ENCODE data around the gene HCN4.
"Not testable (repeated sequence)": the region's sequence is repeated elsewhere in the genome, so short reads cannot be mapped to it uniquely, and the experiment has no call there.

Gene HCN4

GRCh38 chr15:73368301-73369136 lies at the start of gene HCN4:
Gene HCN4, minus strand, starts transcription at chr15:73368958. Its CDS starts 688 bp downstream, at chr15:73368270.
- Mint-ChIP-seq H3K4me1 (no peaks in the 10 kb centered on the region), H3K36me3 (no peaks in the 10 kb centered on the region), H3K4me3 (no peak within 1 kb of the TSS), H3K27me3 (peaks cover 75% of the 10 kb centered on the region), H3K27ac (no peak within 1 kb of the TSS), H3K9me3 (no peaks in the 10 kb centered on the region)
- no peak for ATAC-seq

- no peaks in the 10 kb centered on the region for H3K36me3 Mint-ChIP-seq
- no peaks in the 10 kb centered on the region for H3K4me1 Mint-ChIP-seq
- H3K4me3 Mint-ChIP-seq, result no peak overlapping the region
- no peak overlapping the region for H3K27ac Mint-ChIP-seq
- ATAC-seq, result no peak
- H3K9me3 Mint-ChIP-seq, result no peaks in the 10 kb centered on the region
- H3K27me3 Mint-ChIP-seq, result peaks cover 27% of the 10 kb centered on the region
These were observed 46.1 kb upstream of the HCN4 start for GRCh38 chr15:73414876-73415275.

- Mint-ChIP-seq H3K9me3 (peaks cover 2% of the 10 kb centered on the region), H3K27ac (no peak overlapping the region), H3K36me3 (no peaks in the 10 kb centered on the region), H3K4me1 (no peaks in the 10 kb centered on the region), H3K27me3 (peaks cover 31% of the 10 kb centered on the region), H3K4me3 (no peak overlapping the region)
- no peak for ATAC-seq
These were observed 34.4 kb upstream of the HCN4 start for GRCh38 chr15:73403171-73403570.

GRCh38 chr15:73400222-73400621 lies 31.5 kb upstream of the HCN4 start:
- not testable (repeated sequence) for H3K9me3 Mint-ChIP-seq, H3K4me1 Mint-ChIP-seq, H3K4me3 Mint-ChIP-seq, H3K36me3 Mint-ChIP-seq, H3K27ac Mint-ChIP-seq, ATAC-seq
- peaks cover 15% of the 10 kb centered on the region for H3K27me3 Mint-ChIP-seq

GRCh38 chr15:73398861-73399260 lies 30.1 kb upstream of the HCN4 start:
- H3K36me3 Mint-ChIP-seq, result no peaks in the 10 kb centered on the region
- no peak overlapping the region for H3K4me3 Mint-ChIP-seq
- no peaks in the 10 kb centered on the region for H3K9me3 Mint-ChIP-seq
- peaks cover 15% of the 10 kb centered on the region for H3K27me3 Mint-ChIP-seq
- no peaks in the 10 kb centered on the region for H3K4me1 Mint-ChIP-seq
- no peak for ATAC-seq
- H3K27ac Mint-ChIP-seq, result no peak overlapping the region

- peaks cover 15% of the 10 kb centered on the region for H3K27me3 Mint-ChIP-seq
- no peak overlapping the region for H3K4me3 Mint-ChIP-seq
- no peaks in the 10 kb centered on the region for H3K9me3 Mint-ChIP-seq
- H3K4me1 Mint-ChIP-seq, result no peaks in the 10 kb centered on the region
- no peaks in the 10 kb centered on the region for H3K36me3 Mint-ChIP-seq
- no peak overlapping the region for H3K27ac Mint-ChIP-seq
- ATAC-seq, result no peak
These were observed 28.7 kb upstream of the HCN4 start for GRCh38 chr15:73397461-73397860.

GRCh38 chr15:73395671-73396070 lies 26.9 kb upstream of the HCN4 start:
- H3K4me1 Mint-ChIP-seq, result no peaks in the 10 kb centered on the region
- peaks cover 25% of the 10 kb centered on the region for H3K27me3 Mint-ChIP-seq
- H3K4me3 Mint-ChIP-seq, result no peak overlapping the region
- ATAC-seq, result no peak
- no peaks in the 10 kb centered on the region for H3K36me3 Mint-ChIP-seq
- H3K27ac Mint-ChIP-seq, result no peak overlapping the region
- H3K9me3 Mint-ChIP-seq, result peaks cover 3% of the 10 kb centered on the region

GRCh38 chr15:73394782-73395181 lies 26.0 kb upstream of the HCN4 start:
- H3K36me3 Mint-ChIP-seq, result no peaks in the 10 kb centered on the region
- no peak overlapping the region for H3K4me3 Mint-ChIP-seq
- H3K9me3 Mint-ChIP-seq, result peaks cover 3% of the 10 kb centered on the region
- H3K27ac Mint-ChIP-seq, result no peak overlapping the region
- H3K4me1 Mint-ChIP-seq, result no peaks in the 10 kb centered on the region
- peaks cover 22% of the 10 kb centered on the region for H3K27me3 Mint-ChIP-seq
- ATAC-seq, result no peak

GRCh38 chr15:73393336-73393735 lies 24.6 kb upstream of the HCN4 start:
- Mint-ChIP-seq H3K36me3 (no peaks in the 10 kb centered on the region), H3K27me3 (peaks cover 11% of the 10 kb centered on the region), H3K9me3 (peaks cover 3% of the 10 kb centered on the region), H3K27ac (no peak overlapping the region), H3K4me1 (no peaks in the 10 kb centered on the region), H3K4me3 (no peak overlapping the region)
- ATAC-seq, result no peak

- no peak overlapping the region for H3K27ac Mint-ChIP-seq
- peaks cover 3% of the 10 kb centered on the region for H3K9me3 Mint-ChIP-seq
- ATAC-seq, result no peak
- H3K36me3 Mint-ChIP-seq, result no peaks in the 10 kb centered on the region
- H3K4me1 Mint-ChIP-seq, result no peaks in the 10 kb centered on the region
- peaks cover 11% of the 10 kb centered on the region for H3K27me3 Mint-ChIP-seq
- H3K4me3 Mint-ChIP-seq, result no peak overlapping the region
These were observed 23.3 kb upstream of the HCN4 start for GRCh38 chr15:73392025-73392424.

GRCh38 chr15:73391128-73391872 lies 22.5 kb upstream of the HCN4 start:
- H3K27ac Mint-ChIP-seq, result no peak overlapping the region
- peaks cover 11% of the 10 kb centered on the region for H3K27me3 Mint-ChIP-seq

GRCh38 chr15:73389971-73390544 lies 21.3 kb upstream of the HCN4 start:
- ATAC-seq, result no peak
- peaks cover 22% of the 10 kb centered on the region for H3K27me3 Mint-ChIP-seq
- H3K9me3 Mint-ChIP-seq, result peaks cover 3% of the 10 kb centered on the region
- no peak overlapping the region for H3K4me3 Mint-ChIP-seq
- no peaks in the 10 kb centered on the region for H3K4me1 Mint-ChIP-seq
- no peak overlapping the region for H3K27ac Mint-ChIP-seq
- no peaks in the 10 kb centered on the region for H3K36me3 Mint-ChIP-seq

More at GRCh38 chr15:73391128-73391872, 22.5 kb upstream of the HCN4 start:
- Mint-ChIP-seq H3K4me1 (no peaks in the 10 kb centered on the region), H3K9me3 (peaks cover 3% of the 10 kb centered on the region), H3K4me3 (no peak overlapping the region), H3K36me3 (no peaks in the 10 kb centered on the region)
- no peak for ATAC-seq

GRCh38 chr15:73389539-73389938 lies 20.8 kb upstream of the HCN4 start:
- Mint-ChIP-seq H3K27ac (no peak overlapping the region), H3K27me3 (peaks cover 26% of the 10 kb centered on the region), H3K4me3 (no peak overlapping the region), H3K4me1 (no peaks in the 10 kb centered on the region), H3K36me3 (no peaks in the 10 kb centered on the region), H3K9me3 (peaks cover 3% of the 10 kb centered on the region)
- ATAC-seq, result no peak

- Mint-ChIP-seq H3K4me1 (no peaks in the 10 kb centered on the region), H3K27ac (no peak overlapping the region), H3K36me3 (no peaks in the 10 kb centered on the region), H3K9me3 (peaks cover 7% of the 10 kb centered on the region), H3K27me3 (peaks cover 32% of the 10 kb centered on the region), H3K4me3 (no peak overlapping the region)
- no peak for ATAC-seq
These were observed 19.6 kb upstream of the HCN4 start for GRCh38 chr15:73388256-73388781.

- Mint-ChIP-seq H3K27me3 (peaks cover 33% of the 10 kb centered on the region), H3K4me1 (no peaks in the 10 kb centered on the region), H3K27ac (no peak overlapping the region), H3K4me3 (no peak overlapping the region), H3K36me3 (no peaks in the 10 kb centered on the region), H3K9me3 (peaks cover 10% of the 10 kb centered on the region)
- no peak for ATAC-seq
These were observed 18.9 kb upstream of the HCN4 start for GRCh38 chr15:73387507-73388255.

Measured in stimulated activated memory B cell treated with anti-CD40 and anti-IgM and Interleukin-4, amounts not matched to agents 10 μg/mL and 1 μg/mL and 100 μg/mL, for 72 hours (primary cell).